Measurements from ENCODE around the gene CTSK.
"Not testable (repeated sequence)": the region's sequence is repeated elsewhere in the genome, so short reads cannot be mapped to it uniquely, and the experiment has no call there.

CTSK gene

GRCh38 chr1:150808121-150808520 lies at the start of gene CTSK:
TSS of gene CTSK (minus strand) at chr1:150808260. CDS start at chr1:150806805, 1,455 bp downstream.
- no peak within 1 kb of the TSS for H3K4me3 ChIP-seq (ENCODE audit: low read depth, low read length)
- no peak for DNase-seq (ENCODE audit: low read depth)
- no peak for TF ChIP-seq CTCF (IDR thresholded peaks at IDR 0.05; ENCODE audit: insufficient read depth, low read depth, low read length, missing control alignments)

- DNase-seq (ENCODE audit: low read depth); H3K4me3 ChIP-seq (ENCODE audit: low read depth, low read length): not testable (repeated sequence)
These were observed 44.7 kb upstream of the CTSK start for GRCh38 chr1:150852734-150853133.

GRCh38 chr1:150850801-150851362 lies 42.8 kb upstream of the CTSK start:
- H3K4me3 ChIP-seq (ENCODE audit: low read depth, low read length); DNase-seq (ENCODE audit: low read depth): not testable (repeated sequence)

- no peak for TF ChIP-seq CTCF (IDR thresholded peaks at IDR 0.05; ENCODE audit: insufficient read depth, low read depth, low read length, missing control alignments)
- no peak overlapping the region for H3K4me3 ChIP-seq (ENCODE audit: low read depth, low read length)
- DNase-seq (ENCODE audit: low read depth): peak; percentile 8
These were observed 38.5 kb upstream of the CTSK start for GRCh38 chr1:150846473-150847146.

GRCh38 chr1:150843474-150843873 lies 35.4 kb upstream of the CTSK start:
- TF ChIP-seq CTCF (IDR thresholded peaks at IDR 0.05; ENCODE audit: insufficient read depth, low read depth, low read length, missing control alignments): no peak
- no peak for DNase-seq (ENCODE audit: low read depth)
- no peak overlapping the region for H3K4me3 ChIP-seq (ENCODE audit: low read depth, low read length)

- DNase-seq (ENCODE audit: low read depth): no peak
- H3K4me3 ChIP-seq (ENCODE audit: low read depth, low read length): no peak overlapping the region
- TF ChIP-seq CTCF (IDR thresholded peaks at IDR 0.05; ENCODE audit: insufficient read depth, low read depth, low read length, missing control alignments): no peak
These were observed 34.9 kb upstream of the CTSK start for GRCh38 chr1:150842964-150843363.

- DNase-seq (ENCODE audit: low read depth): no peak
- no peak for TF ChIP-seq CTCF (IDR thresholded peaks at IDR 0.05; ENCODE audit: insufficient read depth, low read depth, low read length, missing control alignments)
These were observed 34.3 kb upstream of the CTSK start for GRCh38 chr1:150842343-150842742.

GRCh38 chr1:150841626-150842025 lies 33.6 kb upstream of the CTSK start:
- TF ChIP-seq CTCF (IDR thresholded peaks at IDR 0.05; ENCODE audit: insufficient read depth, low read depth, low read length, missing control alignments): no peak
- no peak for DNase-seq (ENCODE audit: low read depth)
- H3K4me3 ChIP-seq (ENCODE audit: low read depth, low read length): no peak overlapping the region

More at GRCh38 chr1:150842343-150842742, 34.3 kb upstream of the CTSK start:
- no peak overlapping the region for H3K4me3 ChIP-seq (ENCODE audit: low read depth, low read length)

- not testable (repeated sequence) for DNase-seq (ENCODE audit: low read depth); H3K4me3 ChIP-seq (ENCODE audit: low read depth, low read length)
These were observed 32.8 kb upstream of the CTSK start for GRCh38 chr1:150840850-150841249.
